GM19455 (cell line): ENCODE measurements around the gene GASK1A.

Source experiments
- ATAC-seq: cut with Tn5 transposase; IDR thresholded peaks from one replicate; pipeline ENCODE4 v1.9.1; 2021; ENCODE audit not compliant: unreplicated experiment

The GASK1A gene

DNA sequence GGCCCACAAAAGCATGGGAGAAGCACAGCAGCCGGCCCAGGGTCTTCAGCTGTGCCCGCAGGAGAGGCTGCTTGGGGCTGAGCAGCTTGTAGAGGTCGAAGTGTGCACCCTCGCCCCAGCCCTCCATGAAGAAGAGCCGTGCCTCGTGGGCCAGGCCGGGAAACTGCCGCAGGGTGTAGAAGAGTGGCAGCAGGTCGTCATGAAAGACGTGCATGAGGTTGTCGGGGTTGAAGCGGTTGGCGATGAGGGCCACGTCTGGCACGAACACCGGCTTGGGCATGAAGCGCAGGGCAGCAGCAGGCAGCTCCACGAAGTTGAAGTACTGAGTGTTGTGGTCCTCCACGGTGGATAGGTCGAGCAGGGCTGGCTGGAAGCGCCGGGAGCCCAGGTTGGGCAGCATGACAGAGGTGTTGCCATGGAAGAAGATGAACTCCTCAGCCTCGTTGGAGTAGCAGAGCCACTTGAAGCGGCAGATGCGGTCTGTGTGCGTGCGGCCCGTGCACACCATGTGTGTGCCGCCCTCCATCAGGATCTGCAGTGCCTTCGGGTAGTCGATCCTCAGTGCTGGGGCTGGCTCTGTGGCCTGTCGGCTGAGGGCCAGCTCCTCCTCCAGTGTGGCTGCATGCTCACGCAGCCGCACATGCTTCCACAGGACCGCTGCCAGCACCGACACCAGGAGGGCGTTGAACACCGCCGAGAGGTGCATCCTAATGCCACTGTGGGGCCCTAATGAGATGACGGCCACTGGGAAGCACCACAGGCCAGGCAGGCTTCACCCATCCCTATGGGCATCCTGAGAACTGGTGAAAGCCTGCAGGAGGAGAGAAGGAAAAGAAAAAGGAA lies 101.8 kb downstream of the GASK1A start:
- ATAC-seq: no peak

DNA sequence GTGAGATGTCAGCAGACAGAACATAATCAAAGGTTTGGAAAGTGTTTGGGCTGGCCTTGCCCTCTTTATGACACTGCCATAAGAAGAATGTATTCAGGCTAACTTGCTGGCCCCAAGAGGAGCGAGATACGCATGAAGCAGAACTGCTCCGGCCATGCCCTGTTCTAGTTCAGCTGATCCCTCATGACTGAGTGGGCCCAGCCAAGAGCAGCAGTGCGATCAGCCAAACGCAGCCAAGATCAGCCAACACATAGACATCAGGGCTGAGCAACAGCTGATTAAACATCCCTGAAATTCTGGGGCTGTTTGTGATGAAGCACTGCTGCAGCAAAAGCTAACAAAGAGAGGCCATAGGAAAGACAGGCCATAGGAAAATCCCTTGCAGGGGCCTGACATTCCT lies 102.7 kb downstream of the GASK1A start:
- no peak for ATAC-seq

DNA sequence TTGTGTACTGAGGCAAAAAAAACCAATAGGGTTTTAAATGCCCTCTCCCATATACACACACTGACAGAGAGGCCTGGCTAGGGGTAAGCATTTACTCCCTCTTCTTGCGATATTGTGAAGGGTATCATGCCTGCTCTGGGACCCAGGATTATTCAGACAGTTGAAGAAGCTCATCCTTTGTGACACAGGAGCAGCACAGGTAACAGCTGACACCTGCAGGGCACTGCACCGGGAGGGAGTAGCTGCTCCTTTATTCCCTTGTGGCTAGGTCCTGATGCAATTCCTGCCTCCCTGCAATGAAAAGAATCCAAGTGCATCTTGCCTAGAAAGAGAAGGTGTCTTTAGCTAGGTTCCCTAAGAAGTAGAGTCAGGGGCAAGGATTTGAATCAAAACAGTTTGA lies 103.3 kb downstream of the GASK1A start:
- no peak for ATAC-seq

DNA sequence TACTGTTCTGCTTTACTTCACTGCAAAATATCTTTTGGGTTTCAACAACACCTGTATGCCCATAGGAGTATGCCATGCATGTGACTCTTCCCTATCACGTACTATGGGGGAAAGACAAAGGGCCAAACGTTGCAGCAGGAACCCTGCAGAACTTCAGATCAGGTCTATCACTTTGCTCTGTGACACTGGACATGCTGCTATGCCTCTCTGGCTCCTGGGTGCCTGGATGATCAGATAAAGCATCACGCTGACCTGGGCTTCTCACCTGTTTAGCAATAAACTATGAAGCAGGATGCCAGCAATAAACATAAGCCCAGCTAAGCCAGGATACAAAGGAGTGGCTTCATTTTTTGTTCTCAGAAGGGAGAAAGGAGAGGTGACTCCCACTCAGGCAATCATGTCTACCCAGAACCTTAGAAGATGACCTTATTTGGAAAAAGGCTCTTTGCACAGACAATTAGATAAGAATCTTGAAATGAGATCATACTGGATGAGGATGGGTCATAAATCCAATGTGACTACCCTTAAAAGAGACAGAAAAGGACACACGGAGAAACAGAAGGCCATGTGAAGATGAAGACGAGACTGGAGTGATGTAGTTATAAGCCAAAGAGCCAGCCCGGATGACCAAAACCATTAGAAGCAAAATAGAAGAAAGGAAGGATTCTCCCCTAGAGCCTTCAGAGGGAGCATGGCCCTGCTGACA lies 107.5 kb downstream of the GASK1A start:
- no peak for ATAC-seq

DNA sequence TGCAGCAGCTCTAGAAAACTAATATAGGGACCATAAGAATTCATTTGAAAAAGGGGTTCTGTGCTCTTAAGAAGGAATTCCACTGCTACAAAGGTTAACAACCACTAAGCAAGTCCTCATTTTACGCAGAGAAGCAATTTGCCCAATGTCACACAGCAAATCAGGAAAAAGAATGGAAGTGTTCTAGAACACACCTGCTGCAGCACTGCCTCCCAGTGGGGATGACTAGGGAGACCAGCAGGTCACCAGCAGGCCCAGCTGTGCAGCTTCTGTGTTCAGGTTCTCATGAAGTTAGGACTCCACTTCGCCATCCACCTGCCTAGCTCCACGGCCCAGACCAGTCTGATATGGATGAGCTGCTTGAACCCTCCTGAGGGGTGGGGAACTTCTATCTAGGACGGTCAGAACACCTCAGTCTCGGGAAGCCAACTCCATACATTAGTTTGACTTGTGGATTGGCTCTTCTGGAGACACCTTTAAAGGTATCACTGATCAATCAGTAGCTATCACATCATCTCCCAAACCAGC lies 108.2 kb downstream of the GASK1A start:
- ATAC-seq: no peak

DNA sequence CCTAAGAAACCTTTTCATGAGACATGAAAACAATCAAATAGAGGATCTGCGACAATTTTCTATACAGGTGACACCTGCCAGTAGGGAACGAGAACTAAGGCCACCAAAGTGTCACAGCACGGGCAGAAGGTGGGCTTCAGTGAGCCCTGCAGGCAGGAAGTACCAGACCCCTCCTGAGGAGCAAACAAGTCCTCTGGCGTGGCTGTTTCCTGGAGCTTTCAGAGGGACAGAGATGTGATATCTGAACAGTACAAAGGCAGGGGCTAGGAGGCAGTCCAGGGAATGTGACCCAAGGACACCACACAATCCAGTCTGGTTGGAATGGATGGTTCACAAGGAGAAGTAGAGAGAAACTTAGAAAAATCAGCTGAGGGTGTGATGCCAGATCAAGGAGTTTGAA lies 110.0 kb downstream of the GASK1A start:
- no peak for ATAC-seq

DNA sequence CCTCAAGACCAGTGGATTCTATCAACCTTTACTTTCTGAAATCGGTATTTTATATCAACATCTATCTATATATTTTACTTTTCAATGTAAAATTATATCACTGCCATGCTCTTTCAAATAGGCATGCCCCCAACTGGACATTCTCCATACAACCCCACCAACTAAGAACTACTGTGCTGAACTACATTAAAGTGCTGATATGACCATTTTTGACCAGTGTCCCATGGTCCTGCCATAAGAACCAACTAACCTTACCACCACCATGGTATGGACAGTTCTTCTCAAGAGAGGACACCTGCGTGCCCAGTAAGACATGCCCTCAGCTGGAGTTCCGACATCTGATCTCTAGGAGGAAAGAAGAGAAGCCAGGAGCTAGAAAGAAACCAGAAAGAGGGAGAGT lies 111.1 kb downstream of the GASK1A start:
- no peak for ATAC-seq

DNA sequence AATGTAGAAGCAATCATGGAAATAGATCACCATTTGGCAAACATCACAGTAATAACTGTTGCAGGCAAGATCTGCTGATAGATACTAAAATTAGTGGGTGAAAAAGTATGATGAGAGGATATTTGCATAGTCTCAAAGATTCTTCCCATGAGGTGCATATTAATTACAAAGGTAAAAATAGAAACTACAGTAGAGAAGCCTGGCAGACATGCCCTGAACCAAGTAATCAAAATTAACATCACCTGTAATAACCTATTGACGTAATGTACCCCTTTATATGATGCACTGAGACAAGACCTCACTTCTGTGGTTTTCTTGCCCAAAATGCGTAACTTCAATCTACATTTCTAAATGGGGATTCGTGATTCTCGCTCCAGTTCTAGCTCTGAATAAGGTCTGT lies 112.4 kb downstream of the GASK1A start:
- no peak for ATAC-seq

DNA sequence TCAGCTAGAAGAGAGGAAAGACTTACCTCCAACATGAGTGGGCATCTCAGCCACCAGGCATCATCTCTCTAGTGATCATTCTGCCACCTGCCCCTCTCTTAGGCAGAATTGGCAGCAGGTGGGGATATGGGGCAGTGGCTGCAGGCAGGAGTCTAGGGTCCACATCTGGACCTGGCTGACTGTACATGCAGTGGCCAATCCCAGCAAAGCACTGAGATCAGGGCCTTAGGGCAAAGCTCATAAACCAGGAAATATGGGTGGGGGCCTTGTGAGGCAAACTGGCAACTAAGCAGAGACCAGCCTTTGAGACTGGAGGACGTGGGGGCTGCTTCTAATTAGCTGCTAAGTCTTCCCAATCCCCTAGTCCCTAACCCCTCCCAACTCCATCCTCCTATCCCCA lies 113.9 kb downstream of the GASK1A start:
- ATAC-seq: no peak

DNA sequence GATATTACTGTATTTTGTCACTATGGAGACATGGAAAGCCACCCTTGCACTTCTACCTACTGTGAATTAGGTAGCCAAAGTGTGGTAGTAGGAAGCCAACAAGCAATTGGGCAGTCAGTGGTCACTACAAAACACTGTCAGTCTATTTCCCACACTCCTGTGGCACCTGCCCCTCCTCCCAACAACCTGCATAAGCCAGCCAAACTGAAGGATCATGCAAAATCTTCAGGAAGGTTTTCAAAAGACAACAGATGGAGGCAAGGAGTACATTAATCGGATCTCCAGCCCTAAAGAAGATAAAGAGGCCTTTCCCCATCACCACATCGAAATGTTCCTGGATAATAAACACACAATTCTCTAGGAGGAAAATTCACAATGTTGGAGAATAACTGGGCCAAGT lies 114.9 kb downstream of the GASK1A start:
- no peak for ATAC-seq

DNA sequence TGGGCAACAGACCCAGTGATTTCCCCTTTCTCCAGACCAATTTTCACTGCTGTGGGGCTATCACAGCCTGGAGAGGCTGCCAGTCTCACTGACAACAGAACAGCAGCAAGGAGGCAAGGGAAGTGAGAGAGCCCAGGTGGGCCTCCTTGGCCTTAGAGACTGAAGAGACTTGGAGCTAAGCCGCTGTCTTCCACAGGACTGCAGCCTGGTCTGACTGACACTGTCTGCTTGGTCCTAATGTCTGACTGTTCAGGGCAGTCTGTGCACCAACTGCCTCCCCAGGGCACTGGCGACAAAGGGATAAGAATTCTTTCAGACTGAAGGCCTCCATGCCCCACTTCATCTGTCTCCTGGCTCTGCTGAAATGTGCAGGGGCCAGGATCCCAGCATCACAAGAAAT lies 115.3 kb downstream of the GASK1A start:
- no peak for ATAC-seq

DNA sequence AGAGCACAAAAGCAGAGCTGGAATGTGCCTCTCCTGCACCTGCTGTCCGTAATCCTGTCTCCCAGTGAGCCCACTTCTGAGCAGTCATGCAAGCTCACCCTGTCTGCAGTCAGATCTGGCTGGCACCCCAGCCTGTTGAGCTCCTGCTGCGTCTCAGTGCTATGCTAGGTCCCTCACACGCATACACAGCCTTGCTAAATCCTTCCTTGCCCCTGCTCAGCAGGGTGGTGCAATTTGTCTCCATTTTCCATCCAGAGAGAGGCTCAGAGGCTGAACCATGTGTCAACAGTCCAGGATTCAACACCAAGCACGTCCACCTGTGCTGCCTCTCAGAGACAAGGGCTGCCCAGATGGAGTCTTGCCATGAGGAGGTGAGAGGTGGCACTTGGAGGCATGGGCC lies 115.7 kb downstream of the GASK1A start:
- ATAC-seq: no peak

DNA sequence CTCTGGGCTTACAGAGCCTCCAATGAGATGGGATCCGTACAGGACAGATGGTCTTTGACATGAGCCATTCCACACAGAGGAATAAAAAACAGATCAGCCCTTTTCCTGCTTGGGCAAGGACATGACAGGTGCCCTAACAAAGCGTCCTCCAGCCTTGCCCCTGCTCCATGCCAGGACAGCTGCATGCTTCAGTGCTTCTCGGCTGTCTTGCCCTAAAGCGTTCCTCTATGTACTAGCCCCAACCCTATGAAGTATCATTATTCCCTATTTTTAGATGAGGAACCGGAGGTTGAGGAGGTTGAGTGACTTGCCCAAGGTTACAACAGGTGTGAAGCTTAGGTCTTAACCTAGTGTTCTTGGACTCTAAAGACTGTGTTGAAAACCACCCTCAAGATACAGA lies 116.3 kb downstream of the GASK1A start:
- no peak for ATAC-seq

DNA sequence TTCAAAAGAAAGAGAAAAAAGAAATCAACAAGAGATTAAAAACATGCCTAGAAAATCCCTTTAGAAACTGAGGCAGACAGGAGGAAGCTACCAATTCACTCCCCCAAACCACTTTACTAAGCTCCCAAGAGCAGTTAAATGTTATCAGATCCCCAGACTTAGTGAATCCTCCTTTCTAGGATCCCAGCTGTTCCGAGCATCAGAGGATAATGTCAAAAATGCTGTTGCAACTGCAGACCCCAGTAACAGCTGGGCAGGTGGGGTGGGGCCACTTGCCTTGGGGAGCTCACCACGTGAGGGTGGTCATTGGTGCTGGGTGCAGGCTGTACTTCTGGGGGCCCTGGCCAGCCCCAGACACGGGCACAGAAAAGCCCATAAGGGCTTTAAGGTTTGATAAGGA lies 117.7 kb downstream of the GASK1A start:
- ATAC-seq: no peak

DNA sequence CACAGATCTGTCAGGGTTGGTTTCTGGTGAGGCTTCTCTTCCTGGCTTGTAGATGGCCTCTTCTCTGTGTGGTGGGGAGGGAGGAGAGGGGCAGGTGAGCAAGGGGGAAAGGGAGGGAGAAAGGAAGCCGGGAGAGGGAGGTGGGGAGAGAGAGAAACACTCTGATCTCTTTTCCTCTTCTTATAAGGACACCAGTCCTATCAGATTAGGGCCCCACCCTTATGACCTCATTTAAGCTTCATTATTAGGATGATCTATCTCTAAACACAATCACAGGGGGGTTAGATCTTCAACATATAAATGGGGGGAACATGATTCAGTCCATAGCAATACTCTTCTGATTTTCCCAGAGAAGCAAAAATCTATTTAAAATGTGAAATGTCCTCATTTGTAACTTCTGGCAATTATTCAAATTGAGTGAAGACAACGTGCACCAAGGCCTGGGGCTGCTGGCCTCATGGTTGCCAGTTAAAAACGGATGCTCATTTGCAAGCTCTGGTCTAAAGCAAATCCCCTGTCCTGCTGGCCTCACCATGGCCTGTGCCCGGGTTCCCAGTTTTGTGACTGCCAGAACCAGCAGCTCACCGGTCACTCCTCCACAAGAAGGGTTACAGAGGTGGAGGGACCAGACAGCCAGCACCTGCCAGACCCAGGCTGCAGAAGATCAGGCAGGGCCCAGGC lies 118.4 kb downstream of the GASK1A start:
- ATAC-seq: no peak

DNA sequence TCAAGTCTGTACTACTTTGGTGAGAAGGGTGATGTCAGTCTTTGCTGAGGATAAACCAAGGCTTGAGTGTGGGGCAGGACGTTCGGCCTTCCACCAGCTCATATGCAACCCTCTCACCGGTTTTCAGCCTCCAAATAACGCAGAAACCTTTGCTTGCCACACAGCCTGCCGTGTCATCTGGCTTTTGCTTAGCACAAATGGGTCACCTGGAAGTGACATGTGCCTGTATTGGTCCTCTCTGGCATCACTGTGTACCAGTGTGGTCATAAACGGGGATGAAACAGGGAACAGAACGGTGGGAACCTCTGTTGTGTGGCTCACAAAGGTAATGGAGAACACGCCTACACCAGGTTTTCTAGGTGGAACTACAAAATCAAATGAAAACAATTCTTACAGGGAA lies 119.7 kb downstream of the GASK1A start:
- no peak for ATAC-seq

DNA sequence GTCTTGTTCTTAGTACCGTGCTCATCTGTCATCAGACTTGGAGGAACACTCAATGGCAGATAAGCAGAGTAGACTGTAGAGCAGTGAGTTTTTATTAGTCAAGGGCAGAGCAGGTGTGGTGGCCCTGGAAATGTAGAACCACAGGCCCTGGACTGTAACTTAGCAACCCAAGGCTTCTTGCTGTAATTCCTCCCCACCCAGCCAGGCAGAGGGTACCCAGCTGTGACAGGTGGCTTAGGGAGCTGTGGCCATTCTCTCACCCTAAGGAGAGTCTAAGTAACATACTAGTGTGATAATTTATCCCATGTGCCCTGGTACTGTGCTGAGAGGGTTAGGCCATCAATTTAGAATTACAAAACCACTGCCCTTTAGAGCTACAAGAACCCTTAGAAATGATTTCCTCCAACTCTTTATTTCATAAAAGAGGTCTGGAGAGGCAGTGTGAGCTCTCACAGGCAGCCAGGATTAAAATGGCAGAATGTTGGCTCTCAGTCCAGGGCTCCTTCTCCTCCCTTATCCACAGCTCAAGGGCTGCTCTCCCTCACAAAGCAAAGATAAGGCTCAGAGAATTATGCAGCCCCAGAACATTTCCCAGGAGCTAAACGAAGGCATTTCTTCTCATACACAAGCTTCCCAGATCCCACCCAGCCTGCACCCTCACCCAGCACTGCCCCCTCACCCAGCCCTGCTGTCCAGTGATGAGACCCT lies 123.8 kb downstream of the GASK1A start:
- ATAC-seq: no peak

DNA sequence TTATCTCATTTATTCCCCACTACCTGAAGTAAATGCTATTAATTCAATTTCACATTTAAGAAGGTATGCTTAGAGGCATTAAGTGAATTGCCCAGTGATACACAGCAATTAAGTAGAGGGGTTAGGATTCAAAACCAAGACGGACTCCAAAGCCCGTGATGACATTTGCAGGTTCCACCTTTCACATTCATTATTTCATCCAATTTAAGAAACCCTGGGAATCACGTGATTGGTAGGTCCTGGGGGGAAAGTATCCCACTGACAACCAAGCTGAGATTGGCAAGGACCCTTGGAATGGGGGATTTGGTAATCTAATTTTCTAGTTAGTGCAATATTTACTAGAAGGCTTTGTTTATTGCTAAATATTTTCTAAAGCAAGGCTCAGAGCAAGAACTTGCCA lies 124.9 kb downstream of the GASK1A start:
- no peak for ATAC-seq

DNA sequence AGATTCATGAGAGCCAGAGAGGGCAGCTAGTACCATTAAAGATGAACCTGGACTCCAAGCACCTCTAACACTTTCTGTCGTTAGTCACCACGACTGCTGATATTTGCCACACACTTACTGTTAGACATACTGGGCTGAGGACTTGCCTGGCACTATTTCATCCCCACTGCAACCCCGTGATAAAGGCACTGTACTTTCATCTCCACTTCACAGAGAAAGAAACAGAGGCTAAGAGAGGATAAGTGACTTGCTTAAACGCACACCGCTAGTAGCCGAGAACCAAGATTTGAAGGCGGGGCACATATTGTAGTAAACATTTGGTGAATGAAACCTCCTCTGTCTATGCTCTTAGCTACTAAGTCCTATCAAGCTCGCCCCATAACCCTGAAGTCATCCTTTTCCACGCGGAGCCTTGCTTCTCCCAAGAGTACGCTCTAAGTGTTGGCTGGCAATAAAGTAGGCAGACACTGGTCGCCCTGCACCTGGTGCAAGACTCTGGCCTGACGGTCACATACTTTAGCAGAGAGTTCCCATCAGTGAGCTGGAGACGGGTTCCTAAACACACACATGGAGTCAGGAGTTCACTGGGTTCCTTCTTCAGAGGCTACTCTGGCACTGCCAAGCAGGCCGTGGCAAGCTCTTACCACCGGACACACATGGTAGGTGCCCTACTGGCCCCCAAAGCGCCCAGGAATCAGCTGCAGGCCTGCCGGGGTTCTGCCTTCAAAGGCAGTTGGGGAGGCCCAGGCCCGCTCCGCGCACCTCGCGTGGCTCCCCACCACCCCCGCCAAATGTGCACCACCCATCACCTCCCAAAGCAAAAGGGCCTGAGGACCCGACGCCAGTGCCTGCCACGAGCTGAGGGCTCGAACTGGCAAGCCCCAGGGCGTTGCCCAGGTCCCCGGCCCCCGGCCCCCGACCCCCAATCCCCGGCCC lies 125.8 kb downstream of the GASK1A start:
- ATAC-seq: no peak
